ENCODE results near the gene ICOS. TPM values are rescaled to one million over a fixed set of nuclear protein-coding genes. Genes with fewer than 3 reads are reported as not detected.

ICOS gene
- total RNA-seq, 1 donor from 2014 or later = not detected

Other genes with a start within 250 kb of the ICOS start
- 0.28 TPM for gene CD28, start 230.1 kb upstream of the ICOS start, total RNA-seq
- 0.52 TPM for gene CTLA4, start 69.0 kb upstream of the ICOS start, total RNA-seq

All from esophagus mucosa (tissue), 1 donor.